ENCODE results near the gene ROR2. TPM values are rescaled to one million over a fixed set of nuclear protein-coding genes. Genes with fewer than 3 reads are reported as not detected.

Gene ROR2
- total RNA-seq, 1 experiment from 2014 or later: 2.7 TPM

DNA sequence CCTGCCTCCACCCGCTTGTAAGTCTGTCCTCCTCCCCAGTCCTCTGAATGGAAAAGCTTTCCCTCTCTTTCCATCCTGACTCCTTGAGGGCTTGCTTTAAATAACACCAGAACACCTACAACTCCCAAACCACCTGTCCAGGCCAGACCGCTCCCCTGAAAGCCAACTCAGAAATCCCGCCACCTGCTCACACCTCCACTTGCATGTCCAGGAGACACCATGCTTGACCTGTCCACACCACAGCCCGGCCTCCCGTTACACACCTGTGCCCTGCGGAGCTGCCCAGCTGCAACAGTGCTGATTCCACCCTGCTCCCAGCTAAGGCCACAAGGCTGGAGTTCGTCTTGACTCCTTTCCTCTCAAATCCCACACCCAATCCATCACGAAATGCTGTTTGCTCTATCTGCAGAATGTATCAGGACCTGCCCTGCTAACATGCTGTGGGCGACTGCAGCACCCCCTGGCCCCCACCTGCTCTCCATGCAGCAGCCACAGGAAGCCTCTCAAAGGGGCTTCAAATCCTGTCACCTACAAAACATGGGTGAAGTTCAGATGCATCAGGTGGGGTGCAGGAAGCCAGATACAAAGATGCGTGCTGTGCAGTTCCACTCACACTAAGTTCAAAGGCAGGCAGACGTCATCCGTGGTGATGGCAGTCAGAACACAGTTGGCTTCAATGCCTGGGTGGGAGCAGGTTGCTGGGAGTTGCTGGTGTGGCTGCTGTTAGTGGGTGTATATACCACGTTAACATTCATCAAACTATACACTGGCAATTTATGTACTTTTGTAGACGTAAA lies 166.0 kb downstream of the ROR2 start:
- H3K4me3 Mint-ChIP-seq: no peak overlapping the region; a peak in 1 of 5 replicates
- H3K4me1 Mint-ChIP-seq: peaks cover 9 to 13% of the 10 kb centered on the region in 2 experiments

More for the DNA sequence above, 166.0 kb downstream of the ROR2 start:
- Histone ChIP-seq H2BK15ac (ENCODE audit: low read depth, low read length) (no peak overlapping the region), H2AFZ (ENCODE audit: low read length) (no peak overlapping the region), H3K4me1 (ENCODE audit: insufficient read depth, low read length) (no peaks in the 10 kb centered on the region), H2BK120ac (ENCODE audit: low read depth, low read length, poor library complexity, severe bottlenecking) (no peak overlapping the region), H2AK5ac (ENCODE audit: insufficient read length, low read length) (no peak overlapping the region), H3K23me2 (ENCODE audit: insufficient read length, low read depth, low read length, poor library complexity, severe bottlenecking) (no peaks in the 10 kb centered on the region), H3K79me1 (ENCODE audit: insufficient read depth, low read depth, low read length, poor library complexity, severe bottlenecking) (no peaks in the 10 kb centered on the region), H3K23ac (ENCODE audit: insufficient read length, low read depth, low read length) (no peak overlapping the region), H3K18ac (ENCODE audit: insufficient read length, low read depth, low read length) (no peak overlapping the region), H3T11ph (ENCODE audit: low read length) (no peak overlapping the region), H3K56ac (ENCODE audit: insufficient read length, low read depth, low read length) (no peak overlapping the region), H2BK12ac (ENCODE audit: insufficient read length, low read depth, low read length) (no peak overlapping the region), H3K4ac (ENCODE audit: low read depth, low read length) (no peak overlapping the region), H3K79me2 (ENCODE audit: insufficient read depth, low read length) (no peaks in the 10 kb centered on the region), H3K9ac (ENCODE audit: extremely low read depth, insufficient read length, low read length) (no peak overlapping the region), H4K20me1 (ENCODE audit: control insufficient read depth, insufficient read depth, insufficient read length) (no peaks in the 10 kb centered on the region), H2BK20ac (ENCODE audit: low read depth, low read length, poor library complexity, severe bottlenecking) (no peak overlapping the region), H3K9me3 (ENCODE audit: control insufficient read depth, low read depth, low read length) (no peaks in the 10 kb centered on the region), H4K8ac (replicated peaks; ENCODE audit: insufficient read length, low read depth, low read length) (no peak overlapping the region), H3K27me3 (ENCODE audit: insufficient read depth, low read length) (no peaks in the 10 kb centered on the region), H2BK5ac (ENCODE audit: insufficient read length, low read length) (no peak overlapping the region), H3K27ac (ENCODE audit: insufficient read length, low read depth, low read length) (no peak overlapping the region), H3K14ac (ENCODE audit: insufficient read depth, low read length) (no peak overlapping the region), H4K91ac (ENCODE audit: insufficient read length, low read depth, low read length) (no peak overlapping the region), H4K5ac (ENCODE audit: insufficient read length, low read depth, low read length) (no peak overlapping the region), H3K4me2 (ENCODE audit: insufficient read depth, insufficient read length, low read length) (no peak overlapping the region)
- peaks cover 9 to 17% of the 10 kb centered on the region in 2 experiments; a peak in 4 of 5 replicates for H3K9me3 Mint-ChIP-seq
- TF ChIP-seq, protein P1, sequence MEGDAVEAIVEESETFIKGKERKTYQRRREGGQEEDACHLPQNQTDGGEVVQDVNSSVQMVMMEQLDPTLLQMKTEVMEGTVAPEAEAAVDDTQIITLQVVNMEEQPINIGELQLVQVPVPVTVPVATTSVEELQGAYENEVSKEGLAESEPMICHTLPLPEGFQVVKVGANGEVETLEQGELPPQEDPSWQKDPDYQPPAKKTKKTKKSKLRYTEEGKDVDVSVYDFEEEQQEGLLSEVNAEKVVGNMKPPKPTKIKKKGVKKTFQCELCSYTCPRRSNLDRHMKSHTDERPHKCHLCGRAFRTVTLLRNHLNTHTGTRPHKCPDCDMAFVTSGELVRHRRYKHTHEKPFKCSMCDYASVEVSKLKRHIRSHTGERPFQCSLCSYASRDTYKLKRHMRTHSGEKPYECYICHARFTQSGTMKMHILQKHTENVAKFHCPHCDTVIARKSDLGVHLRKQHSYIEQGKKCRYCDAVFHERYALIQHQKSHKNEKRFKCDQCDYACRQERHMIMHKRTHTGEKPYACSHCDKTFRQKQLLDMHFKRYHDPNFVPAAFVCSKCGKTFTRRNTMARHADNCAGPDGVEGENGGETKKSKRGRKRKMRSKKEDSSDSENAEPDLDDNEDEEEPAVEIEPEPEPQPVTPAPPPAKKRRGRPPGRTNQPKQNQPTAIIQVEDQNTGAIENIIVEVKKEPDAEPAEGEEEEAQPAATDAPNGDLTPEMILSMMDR (conservative IDR thresholded peaks at IDR 0.05): no peak
- peaks cover 0 to 21% (median 0%) of the 10 kb centered on the region in 3 experiments; a peak in 3 of 7 replicates for H3K36me3 Mint-ChIP-seq (ENCODE audit: insufficient read depth in 1 of 3, low read depth in 3 of 3)
- H3K27me3 Mint-ChIP-seq (ENCODE audit: low read depth): peaks cover 9% of the 10 kb centered on the region
- no peak for DNase-seq
- 100% methylated on average over 1 of the region's 14 CpGs for WGBS (ENCODE audit: extremely low coverage, insufficient read length, low lambda C conversion rate)
- peak overlapping the region in 2 of 3 experiments; percentile 6 to 32; a peak in 2 of 7 replicates for H3K27ac Mint-ChIP-seq
